HUDEP-2 (cell line): ENCODE measurements around the gene MBNL2.

ENCODE experiments used
- DNase-seq, 76 experiments: peaks; one replicate each; lab custom pipeline; 2025; ENCODE audit not compliant: unreplicated experiment in 76 of 76; lab: John Stamatoyannopoulos, UW

Gene MBNL2

DNA sequence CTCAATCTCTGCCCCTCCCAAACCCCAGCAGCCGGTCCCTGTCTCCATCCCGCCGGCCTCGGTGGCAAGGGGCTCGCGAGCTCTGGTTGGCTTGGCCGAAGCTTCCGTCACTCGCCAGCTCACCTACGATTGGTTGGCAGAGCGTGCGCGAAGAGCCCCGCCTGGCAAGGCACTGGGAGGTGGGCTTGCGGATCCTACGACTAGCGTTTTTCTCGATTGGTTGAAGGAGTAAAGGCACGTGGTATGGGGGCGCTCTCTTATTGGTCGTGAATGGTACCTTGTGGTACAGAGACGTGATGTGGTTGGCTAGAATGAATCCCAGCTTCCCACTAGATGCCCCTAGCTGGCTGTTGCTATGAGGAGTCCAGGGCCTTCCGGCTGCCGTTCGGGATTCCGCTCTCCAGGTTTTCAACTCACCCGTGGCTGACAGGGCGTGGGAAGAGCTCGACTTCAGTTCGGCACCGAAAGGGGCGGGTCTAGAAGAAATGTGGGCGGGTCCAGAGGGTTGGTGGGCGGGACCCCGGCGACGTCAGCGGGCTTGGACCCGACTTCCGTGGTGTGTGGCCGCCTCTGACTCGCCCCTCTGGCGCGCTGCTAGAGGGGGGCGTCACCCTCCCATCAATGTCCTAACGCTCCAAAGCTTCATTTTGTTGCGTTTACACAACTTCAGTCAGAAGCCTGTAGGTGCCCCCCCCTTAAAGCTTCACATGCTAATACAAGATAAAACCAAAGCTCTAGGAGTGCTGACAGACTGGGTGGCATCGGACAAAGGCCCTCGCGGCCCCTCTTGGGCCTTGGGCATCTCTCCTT lies 211.0 kb downstream of the MBNL2 start:
- peak; percentile 46 to 100 (median 98) for DNase-seq

DNA sequence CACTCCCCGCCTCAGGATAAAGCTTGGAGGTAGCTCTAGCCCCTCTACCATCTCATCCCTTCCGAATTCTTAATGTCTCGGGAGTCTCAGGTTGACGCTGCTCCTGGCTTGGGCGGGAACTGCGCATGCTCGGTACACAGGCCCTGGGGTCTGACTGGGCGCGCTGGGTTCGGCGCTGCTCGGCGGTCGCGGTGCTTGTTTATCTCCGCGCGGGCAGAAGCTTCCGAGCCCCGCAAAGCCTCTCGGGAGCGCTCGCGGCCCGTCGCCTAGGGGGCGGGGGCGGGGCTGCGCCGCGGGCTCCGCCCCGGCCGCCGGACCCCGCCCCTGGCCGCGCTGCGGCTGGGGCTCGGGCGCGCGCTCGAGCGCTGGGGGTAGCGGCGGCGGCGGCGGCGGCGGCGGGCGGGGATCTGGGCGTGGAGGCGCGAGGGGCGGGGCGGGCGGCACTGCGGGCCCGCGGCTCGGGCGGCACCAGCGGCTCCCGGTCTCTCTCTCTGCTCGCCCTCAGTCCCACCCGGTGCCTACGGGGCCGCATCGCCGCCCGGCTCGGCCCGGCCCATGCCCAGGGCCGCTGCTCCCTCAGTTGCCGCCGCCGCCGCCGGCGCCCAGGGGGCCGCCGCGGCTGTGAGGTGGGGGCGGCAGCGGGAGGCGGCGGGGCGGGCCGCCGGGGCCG lies 211.7 kb downstream of the MBNL2 start, which contains the start of gene RAP2A:
RAP2A (plus strand) TSS at position 443 of the 670 bp plus-strand sequence. CDS start 302 bp downstream, outside the sequence.
- DNase-seq: peak; percentile 16 to 93 (median 85)

DNA sequence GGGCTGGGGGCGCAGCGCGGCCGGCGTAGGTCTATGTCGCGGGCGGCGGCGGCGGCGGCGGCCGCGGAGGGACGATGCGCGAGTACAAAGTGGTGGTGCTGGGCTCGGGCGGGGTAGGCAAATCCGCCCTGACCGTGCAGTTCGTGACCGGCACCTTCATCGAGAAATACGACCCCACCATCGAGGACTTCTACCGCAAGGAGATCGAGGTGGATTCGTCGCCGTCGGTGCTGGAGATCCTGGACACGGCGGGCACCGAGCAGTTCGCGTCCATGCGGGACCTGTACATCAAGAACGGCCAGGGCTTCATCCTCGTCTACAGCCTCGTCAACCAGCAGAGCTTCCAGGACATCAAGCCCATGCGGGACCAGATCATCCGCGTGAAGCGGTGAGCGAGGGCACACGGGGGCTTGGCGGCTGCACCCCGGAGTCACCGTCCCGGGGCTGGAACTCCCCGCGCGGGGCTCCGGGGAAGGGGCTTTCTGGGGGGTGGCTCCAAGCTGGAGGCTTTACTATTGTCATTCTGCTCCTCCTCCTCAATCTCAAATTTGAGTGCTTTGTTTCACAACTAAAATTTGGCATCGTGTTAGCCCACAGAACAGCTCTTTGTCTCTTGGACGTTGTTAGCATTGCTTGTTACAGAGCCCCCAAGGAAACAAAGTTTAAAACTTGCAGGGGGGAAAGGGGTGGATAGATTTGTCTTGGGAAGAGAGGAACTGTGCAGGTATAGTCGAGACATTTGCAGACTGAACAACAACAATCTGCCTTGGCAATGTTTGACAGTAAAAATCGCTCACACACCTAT lies 212.5 kb downstream of the MBNL2 start:
- DNase-seq: peak in 33 of 76 experiments; percentile 1 to 43 (median 20)

DNA sequence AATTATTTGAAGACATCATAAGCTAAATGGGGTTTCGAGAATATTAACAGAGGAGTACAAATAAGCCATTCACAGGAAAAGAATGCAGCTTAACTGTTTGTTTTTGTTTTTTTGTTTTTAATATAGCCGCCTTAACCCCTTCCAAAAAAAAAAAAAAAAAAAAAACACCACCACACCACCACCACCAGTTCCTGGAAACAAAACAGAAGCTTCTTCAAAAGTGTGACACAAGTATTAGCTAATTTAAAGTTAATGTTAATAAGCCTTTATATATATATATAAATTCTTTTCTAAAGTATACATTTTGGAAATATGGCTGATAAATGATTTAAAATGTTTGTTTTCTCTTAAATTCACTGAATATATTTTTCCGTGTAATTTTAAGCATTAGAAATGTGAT lies 213.2 kb downstream of the MBNL2 start:
- no peak for DNase-seq

DNA sequence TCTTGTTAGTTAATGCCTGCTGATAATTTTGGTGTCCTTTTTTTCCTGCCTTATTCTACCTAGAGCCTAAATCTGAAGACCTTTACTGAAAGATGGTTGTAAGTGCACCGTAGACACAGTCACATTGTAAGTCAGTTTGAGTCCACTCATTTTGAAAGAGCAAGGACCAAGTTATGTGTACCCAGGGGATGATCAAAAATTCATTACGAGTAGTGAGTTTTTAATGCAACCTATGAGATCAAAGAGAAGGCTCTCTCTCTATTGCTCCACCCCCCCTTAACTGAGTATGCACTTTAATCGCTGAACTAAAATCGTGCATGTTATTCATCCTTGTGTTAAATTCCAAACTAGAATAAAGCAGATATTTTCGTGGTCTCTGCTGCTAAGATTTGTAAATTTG lies 213.7 kb downstream of the MBNL2 start:
- DNase-seq: peak in 1 of 76 experiments; percentile 2

DNA sequence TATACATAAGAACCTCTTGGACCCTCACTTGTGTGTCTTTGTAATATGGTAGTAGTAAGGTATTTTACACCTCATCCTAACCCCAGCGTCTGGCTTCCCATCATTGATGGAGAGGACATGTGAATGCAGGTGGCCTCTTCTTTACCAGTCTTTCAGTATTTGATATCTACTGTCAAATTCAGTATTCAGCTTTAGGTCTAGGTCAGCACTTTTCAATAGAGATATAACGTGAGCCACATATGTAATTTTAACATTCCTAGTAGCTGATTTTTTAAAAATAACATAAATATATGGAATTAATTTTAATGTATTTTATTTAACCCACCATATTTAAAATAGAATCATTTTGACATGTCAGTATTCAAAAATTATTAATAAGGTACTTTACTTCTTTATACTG lies 214.7 kb downstream of the MBNL2 start:
- DNase-seq: no peak

DNA sequence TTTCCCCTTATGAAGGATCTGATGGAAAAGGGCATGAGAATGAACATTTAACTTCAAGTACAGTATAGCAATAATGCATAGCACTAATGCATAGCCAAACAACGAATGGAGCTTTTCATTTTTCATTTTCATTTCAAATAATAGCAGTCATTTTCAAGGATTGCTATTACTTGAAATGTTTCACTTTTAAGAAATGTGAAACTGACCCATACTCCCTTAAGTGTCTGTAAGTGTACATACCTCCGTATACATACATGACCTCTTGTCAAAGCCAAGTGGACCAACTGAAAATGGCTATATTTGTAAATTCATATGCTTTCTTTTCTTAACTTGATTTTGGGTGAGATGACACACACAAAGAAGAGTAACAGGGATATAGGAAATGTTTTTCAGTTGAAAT lies 215.6 kb downstream of the MBNL2 start:
- DNase-seq: no peak

DNA sequence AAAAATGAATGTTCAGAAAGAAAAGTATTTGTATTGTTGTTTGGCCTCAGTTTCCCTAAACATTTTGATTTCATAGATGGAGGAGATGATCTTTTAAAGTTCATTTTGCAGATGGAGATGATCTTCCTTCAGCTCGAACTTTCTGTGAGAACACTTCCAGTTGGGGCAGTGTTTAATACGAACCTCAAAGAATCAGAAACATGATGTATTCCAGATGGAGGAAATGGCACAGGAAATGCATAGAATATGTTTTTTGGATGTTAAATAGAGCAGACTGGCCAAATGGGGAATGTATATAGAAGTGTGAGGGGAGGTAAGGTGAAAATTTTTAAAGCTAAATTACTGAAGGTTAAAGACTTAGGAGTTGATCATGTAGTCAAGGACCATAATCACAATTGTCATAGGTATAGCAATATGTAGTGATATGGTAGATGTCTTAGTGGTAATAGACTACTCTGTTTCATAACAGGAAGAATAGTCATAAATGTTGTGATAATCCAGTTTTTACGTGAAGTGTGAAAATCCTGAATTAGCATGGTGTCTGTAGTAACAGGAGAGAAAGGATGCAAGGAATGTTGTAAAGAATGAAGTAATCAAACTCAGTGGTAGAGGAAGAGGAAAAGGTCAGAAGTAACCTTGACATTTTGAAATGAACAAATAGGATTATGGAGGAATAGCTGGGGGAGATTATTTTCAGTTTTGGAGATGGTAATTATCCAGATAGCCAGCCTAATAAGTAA lies 216.9 kb downstream of the MBNL2 start:
- DNase-seq: no peak

DNA sequence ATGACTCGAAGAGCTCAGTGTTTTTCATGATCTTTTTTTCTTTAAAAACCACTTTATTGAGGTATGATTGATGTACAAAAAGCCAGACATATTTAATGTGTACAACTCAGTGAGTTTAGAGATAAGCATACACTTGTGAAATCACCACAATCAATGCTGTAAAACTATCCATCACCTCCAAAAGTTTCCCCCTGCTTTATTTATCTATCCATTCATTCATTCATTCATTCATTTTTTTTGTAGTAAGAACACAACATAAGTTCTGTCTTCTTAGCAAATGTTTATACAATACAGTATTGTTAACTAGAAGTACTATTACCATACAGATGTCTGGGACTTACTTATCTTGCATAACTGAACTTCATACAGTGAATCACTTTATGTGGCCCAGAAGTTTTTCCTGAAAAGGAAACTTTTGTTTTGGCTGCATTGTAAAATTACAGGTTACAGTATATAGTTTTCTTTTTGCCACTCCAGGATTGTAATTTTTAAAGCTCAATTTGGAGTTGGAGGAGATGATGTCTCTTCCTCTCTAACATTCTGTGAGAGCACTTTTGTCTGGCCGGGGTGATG lies 218.6 kb downstream of the MBNL2 start:
- no peak for DNase-seq

DNA sequence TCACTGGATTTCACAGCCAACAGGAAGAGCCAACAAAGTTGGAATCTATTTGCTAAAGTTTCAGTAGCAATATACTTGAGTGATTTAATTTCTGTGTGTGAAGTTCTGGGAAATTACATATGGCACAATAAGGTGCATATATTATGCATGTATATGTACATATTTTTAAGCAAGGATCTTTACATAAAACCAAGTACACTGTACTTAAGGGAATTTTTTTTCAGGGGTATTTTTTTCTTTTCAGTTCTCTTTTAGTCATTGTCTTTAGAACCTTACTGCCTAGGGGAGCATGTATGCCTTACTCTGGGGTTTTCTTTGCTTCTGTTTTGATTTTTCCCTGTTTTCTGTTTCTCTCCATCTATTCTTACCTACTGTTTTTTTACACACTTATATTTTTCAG lies 219.2 kb downstream of the MBNL2 start:
- no peak for DNase-seq
